Fibroblast of pulmonary artery (primary cell): Measurements from ENCODE around the gene GHITM.
"Not testable (repeated sequence)": the region's sequence is repeated elsewhere in the genome, so short reads cannot be mapped to it uniquely, and the experiment has no call there.

Experiments
- DNase-seq: peaks from one replicate; pipeline ENCODE4 v3.0.0-alpha.2; 2010; ENCODE audit warnings: low read depth
- H3K4me3 ChIP-seq: replicated peaks from 2 replicates; pipeline ENCODE4 v1.5.1; 2011; ENCODE audit warnings: low read depth, mild to moderate bottlenecking, control low read depth, low read length, moderate library complexity
- CTCF ChIP-seq: IDR thresholded peaks from 2 replicates; pipeline ENCODE4 v1.5.1; 2011; ENCODE audit warnings: mild to moderate bottlenecking, control low read depth, low read length, inconsistent platforms; ENCODE audit errors: missing control alignments

GHITM gene

DNA sequence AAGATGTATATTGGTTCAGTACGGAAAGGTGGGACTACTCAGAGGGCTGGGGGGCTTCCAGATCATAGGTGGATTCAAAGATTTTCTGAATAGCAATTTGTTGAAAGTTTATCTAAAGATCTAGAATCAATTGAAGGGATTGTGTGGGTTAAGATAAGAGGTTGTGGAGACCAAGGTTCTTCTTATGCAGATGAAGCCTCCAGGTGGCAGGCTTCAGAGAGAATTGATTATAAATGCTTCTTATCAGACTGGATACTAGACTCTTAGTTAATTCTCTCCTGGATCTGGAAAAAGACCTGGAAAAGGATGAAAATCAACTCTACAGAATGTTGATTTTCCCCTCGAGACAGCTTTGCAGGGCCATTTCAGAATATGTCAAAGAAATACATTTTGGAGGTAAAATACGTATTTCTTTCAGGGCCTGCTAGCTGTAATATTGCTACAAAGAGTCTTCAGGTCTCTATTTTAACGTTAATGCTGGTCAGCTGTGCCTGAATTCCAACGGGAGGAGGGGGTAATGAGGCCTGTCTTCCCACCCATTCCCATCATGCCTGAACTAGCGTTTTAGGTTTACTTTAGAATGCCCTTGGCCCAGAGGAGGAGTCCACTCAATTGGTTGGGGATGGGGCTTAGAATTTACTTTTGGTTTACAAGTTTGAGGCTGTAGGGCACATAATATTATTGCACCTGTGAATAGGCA is 21.5 kb downstream of the GHITM start:
- H3K4me3 ChIP-seq = no peak overlapping the region
- no peak for DNase-seq
- no peak for TF ChIP-seq CTCF

DNA sequence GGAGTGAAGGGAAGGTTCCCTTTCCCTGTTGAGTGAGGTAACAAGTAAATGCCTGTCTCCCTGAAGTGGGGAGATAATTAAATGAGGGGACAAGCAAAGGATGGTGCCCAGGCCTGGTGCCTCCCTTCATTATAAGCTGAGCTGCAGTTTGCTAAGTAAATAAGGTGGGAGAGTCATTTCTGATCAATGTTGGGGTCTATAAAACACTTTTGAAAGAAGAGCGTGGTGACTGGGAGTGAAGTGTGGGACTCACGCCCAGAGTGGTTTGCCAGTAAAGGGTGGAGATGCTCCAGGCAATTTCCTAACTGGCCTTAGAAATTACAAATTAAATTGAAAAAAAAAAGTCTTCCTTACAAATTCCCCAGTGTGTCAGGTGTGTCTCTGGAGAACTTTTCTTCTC is 24.7 kb downstream of the GHITM start:
- H3K4me3 ChIP-seq = no peak overlapping the region
- TF ChIP-seq CTCF = no peak
- no peak for DNase-seq

DNA sequence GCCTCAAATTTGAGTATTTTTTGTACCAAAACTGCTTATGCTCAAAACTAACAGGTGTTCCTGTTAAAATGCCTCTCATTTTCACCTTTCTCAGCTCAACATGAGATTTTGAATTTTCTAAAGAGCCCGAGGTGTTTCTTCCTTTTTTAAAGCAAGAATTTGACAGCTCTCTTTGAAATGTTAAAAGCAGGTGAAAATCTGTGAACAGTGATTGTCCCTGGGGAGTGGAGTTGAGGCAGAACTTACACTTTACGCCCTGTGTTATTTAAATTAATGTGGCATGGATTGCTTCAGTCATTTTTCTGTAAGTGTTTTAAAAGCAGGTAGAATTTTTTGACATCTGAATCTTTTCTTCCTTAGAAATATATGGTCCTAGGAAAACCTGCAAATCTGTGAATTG is 25.1 kb downstream of the GHITM start:
- TF ChIP-seq CTCF = no peak
- no peak overlapping the region for H3K4me3 ChIP-seq
- DNase-seq = no peak

DNA sequence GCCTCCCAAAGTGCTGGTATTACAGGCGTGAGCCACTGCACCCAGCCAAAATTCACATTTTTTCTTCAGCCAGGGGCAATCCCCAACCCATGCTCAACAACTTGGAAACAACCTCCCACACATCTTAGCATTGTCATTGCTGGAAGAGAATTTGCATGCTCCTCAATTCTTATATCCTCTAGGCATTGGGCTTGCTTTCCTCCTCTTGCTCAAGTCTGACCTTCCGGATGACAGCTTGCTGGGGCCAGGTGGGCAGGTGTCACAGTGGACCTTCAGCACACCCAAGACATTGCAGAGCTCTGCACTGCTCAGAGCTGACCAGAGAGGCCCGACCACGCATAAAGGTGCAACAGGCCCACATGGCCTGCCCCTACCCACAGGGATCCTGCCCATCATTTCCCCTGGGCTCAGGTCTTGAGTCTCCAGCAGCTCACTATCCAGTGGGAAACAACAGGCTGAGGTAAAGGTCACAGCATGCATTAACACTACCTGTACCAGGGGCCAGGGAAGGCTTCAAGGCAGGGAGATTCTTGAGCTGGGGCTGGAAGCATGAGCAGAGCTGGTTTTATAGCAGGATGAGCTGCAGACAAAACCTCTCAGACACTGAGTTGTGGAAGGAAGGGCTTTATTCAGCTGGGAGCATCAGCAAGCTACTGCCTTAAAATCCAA is 27.4 kb downstream of the GHITM start:
- no peak overlapping the region for H3K4me3 ChIP-seq
- no peak for TF ChIP-seq CTCF
- no peak for DNase-seq

DNA sequence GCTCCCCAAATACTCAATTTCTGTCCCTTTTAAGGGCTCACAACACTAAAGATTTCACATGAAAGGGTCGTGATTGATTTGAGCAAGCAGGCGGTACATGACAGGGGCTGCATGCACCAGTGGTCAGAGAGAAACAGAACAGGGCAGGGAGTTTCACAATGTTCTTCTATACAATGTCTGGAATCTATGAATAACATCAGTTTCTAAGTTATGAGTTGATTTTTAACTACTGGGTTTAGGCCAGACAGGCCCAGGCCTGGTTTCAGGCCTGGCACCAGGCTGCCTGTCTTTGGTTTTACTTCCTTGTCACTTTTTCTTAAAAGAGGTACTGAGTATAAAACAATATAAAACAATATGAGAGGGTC is 28.0 kb downstream of the GHITM start:
- DNase-seq, H3K4me3 ChIP-seq: not testable (repeated sequence)

DNA sequence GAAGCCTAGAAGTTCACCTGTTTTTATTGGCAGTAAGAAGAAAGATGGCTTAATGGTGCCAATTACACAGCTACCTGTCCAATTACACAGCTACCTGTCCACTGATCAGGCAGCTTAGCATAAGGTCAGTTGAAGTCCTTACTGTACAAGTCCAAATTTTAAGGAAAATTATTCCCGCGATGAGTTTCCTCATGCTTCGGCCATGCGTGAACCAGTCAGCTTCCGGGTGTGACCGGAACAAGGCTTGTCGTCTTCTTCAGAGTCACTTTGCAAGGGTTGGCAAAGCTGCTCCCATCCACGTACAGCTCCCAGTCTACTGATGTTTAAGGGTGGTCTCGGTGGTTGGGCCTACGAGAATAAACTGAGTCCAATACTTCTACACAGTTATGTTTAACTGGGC is 29.1 kb downstream of the GHITM start:
- DNase-seq, H3K4me3 ChIP-seq: not testable (repeated sequence)

DNA sequence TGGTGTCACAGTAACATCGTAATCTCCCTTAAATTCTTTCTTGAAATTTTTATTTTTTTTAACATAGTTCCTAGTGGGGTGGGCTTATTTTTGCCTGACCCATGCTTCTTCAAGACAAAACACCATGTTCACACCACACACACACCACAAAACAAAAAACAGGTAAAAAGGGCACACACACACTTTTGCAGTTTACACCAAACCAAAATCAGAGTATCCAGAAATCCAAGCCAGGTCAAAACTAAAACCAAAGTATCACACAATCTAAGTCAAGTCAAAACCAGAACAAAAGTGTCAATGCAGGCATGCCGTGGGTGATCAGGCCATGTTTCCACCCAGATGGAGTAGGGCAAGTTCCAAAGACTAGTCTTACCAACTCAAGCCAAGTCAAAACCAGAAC is 31.9 kb downstream of the GHITM start:
- H3K4me3 ChIP-seq, DNase-seq: not testable (repeated sequence)

DNA sequence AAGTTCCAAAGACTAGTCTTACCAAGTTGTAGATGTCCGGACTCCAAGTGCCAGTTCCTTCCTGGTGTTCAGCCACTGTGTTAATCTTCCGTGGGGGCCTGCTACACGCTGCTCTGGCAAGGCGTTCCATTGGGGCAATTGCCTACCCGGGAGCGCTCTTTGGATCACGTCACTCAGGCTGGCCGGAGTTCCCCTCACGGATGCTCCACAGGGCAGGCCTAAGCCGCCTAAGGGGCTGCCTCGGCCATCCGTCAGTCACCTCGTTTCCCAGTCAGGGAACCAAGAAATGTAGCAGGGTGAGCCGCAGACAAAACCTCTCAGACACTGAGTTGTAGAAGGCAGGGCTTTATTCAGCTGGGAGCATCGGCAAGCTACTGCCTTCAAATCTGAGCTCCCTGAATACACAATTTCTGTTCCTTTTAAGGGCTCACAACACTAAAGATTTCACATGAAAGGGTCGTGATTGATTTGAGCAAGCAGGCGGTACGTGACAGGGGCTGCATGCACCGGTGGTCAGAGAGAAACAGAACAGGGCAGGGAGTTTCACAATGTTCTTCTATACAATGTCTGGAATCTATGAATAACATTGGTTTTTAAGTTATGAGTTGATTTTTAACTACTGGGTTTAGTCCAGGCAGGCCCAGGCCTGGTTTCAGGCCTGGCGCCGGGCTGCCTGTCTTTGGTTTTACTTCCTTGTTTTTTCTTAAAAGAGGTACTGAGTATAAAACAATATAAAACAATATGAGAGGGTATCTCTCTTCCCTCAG is 32.6 kb downstream of the GHITM start:
- H3K4me3 ChIP-seq = not testable (repeated sequence)

More for the DNA sequence above, 32.6 kb downstream of the GHITM start:
- DNase-seq = not testable (repeated sequence)
